DND-41 (cell line): Measurements from ENCODE around the gene ROBO4.

Source experiments
- CTCF ChIP-seq: IDR thresholded peaks from 2 replicates; pipeline ENCODE4 v1.5.1; 2012; ENCODE audit warnings: borderline replicate concordance, low read length, moderate library complexity, mild to moderate bottlenecking; ENCODE audit not compliant: poor library complexity, severe bottlenecking; ENCODE audit errors: extremely low read depth
- EZH2 ChIP-seq: IDR thresholded peaks from 3 replicates; pipeline ENCODE4 v1.6.1; 2012; ENCODE audit warnings: borderline replicate concordance, low read depth, mild to moderate bottlenecking, moderate library complexity, low read length, inconsistent platforms; ENCODE audit not compliant: severe bottlenecking

GRCh38 chr11:124944565-124944964 lies 46.9 kb upstream of the ROBO4 start:
- TF ChIP-seq CTCF (no peak), EZH2 (no peak)
